Astrocyte (in vitro differentiated cells and primary cell): ENCODE data around the gene ERO1A.

Experiments used
- EZH2 ChIP-seq: IDR thresholded peaks from 2 replicates; pipeline ENCODE4 v1.6.1; 2012; ENCODE audit warnings: mild to moderate bottlenecking, low read length, inconsistent platforms; ENCODE audit not compliant: insufficient read depth
- TF ChIP-seq, protein P1 (sequence below): IDR thresholded peaks from 2 replicates; pipeline ENCODE4 v1.5.1; 2011; ENCODE audit warnings: low read depth, mild to moderate bottlenecking, inconsistent platforms, low read length, moderate library complexity; ENCODE audit not compliant: insufficient read depth

DNA sequence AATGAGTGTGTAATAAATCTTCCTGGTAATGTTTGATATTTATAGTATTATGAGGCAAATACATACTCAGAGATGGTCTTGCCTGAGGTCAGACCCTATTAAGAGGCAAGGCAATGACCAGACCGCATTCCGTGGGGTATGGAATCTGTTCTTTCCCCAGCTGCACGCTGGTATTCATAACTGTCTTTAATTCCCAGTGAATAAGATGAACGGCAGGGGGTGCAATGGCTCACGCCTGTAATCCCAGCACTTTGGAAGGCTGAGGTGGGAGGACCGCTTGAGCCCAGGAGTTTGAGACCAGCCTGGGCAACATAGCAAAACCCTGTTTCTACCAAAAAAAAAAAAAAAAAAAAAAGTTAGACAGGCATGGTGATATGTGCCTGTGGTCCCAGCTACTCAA, 44.6 kb downstream of the ERO1A start:
- TF ChIP-seq, protein P1, sequence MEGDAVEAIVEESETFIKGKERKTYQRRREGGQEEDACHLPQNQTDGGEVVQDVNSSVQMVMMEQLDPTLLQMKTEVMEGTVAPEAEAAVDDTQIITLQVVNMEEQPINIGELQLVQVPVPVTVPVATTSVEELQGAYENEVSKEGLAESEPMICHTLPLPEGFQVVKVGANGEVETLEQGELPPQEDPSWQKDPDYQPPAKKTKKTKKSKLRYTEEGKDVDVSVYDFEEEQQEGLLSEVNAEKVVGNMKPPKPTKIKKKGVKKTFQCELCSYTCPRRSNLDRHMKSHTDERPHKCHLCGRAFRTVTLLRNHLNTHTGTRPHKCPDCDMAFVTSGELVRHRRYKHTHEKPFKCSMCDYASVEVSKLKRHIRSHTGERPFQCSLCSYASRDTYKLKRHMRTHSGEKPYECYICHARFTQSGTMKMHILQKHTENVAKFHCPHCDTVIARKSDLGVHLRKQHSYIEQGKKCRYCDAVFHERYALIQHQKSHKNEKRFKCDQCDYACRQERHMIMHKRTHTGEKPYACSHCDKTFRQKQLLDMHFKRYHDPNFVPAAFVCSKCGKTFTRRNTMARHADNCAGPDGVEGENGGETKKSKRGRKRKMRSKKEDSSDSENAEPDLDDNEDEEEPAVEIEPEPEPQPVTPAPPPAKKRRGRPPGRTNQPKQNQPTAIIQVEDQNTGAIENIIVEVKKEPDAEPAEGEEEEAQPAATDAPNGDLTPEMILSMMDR: no peak
- TF ChIP-seq EZH2: no peak
